ENCODE results near the gene NLGN1. TPM values are rescaled to one million over a fixed set of nuclear protein-coding genes. Genes with fewer than 3 reads are reported as not detected.

The NLGN1 gene
- total and polyA plus RNA-seq, 9 of the 15 experiments (the other 6 are each of a cell fraction or from before 2014, with no cell fraction given): under 0.01 to 0.01 TPM; not detected in 7

DNA sequence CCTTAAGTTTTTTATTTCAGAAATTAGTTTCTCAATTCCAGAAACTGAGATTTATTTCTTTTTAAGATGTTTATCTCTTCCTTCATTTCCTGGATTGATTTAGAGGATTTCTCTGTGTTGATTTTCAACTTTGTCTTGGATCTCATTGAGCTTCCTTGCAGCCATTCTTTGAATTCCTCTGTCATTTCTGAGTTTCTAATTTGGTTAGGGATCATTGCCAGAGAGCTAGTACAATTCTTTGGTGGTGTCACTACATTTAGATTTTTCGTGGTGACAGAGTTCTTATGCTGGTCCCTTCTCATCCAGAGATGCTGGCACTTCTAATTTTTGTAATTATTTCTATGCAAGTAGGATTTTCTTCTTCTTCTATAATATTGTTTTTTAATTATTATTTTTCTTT, 770.5 kb downstream of the NLGN1 start:
- DNase-seq (ENCODE audit: extremely low read depth in 1 of 4, low spot score in 3 of 4) (no peak), ATAC-seq (no peak), FAIRE-seq (no peak)
- H3K9me1 ChIP-seq (ENCODE audit: control insufficient read depth, insufficient read depth, low read length): no peaks in the 10 kb centered on the region
- H3K4me3 ChIP-seq: no peak overlapping the region
- H2AFZ ChIP-seq (ENCODE audit: low read depth, low read length): no peak overlapping the region
- no peak overlapping the region for H3K4me2 ChIP-seq (ENCODE audit: insufficient read depth, low read length)
- H3K27me3 ChIP-seq (ENCODE audit: control insufficient read depth in 2 of 2, insufficient read depth in 2 of 2, low read length in 2 of 2): no peaks in the 10 kb centered on the region
- intact Hi-C loops (cut with micrococcal nuclease): no loop called here
- H3K4me1 ChIP-seq (replicated peaks in 1 of 2; ENCODE audit: control insufficient read depth in 2 of 2, insufficient read depth in 2 of 2, low read length in 2 of 2): no peaks in the 10 kb centered on the region
- BruUV-seq (replicated peaks): no TSS peak
- no peak overlapping the region for H3K9ac ChIP-seq (ENCODE audit: insufficient read depth in 1 of 2, low read depth in 2 of 2, low read length in 2 of 2)
- ChIA-PET POLR2A (no interaction called here), CTCF (ENCODE audit: low intra/inter-chr PET ratio) (no interaction called here)
- no peaks in the 10 kb centered on the region for H4K20me1 ChIP-seq (replicated peaks; ENCODE audit: control insufficient read depth, insufficient read depth, low read length)
- no peaks in the 10 kb centered on the region for H3K9me3 ChIP-seq (replicated peaks; ENCODE audit: control insufficient read depth, insufficient read depth, low read depth, low read length)
- in situ Hi-C loops (cut with MboI): no loop called here
- no peak overlapping the region for H3K27ac ChIP-seq (ENCODE audit: extremely low read depth, low read depth, low read length)
- WGBS (ENCODE audit: insufficient coverage, low coverage, missing lambda C conversion rate): 0% methylated on average over 1 of the region's 1 CpG
- no peaks in the 10 kb centered on the region for H3K36me3 ChIP-seq (ENCODE audit: control insufficient read depth, insufficient read depth, low read length)
- no peaks in the 10 kb centered on the region for H3K79me2 ChIP-seq (ENCODE audit: control insufficient read depth, insufficient read depth, low read length)
- TF ChIP-seq LARP7 (IDR thresholded peaks at IDR 0.05): no peak
- no peak for TF ChIP-seq RAD21 (CRISPR knock-in tag; conservative IDR thresholded peaks at IDR 0.05 in 1 of 2, IDR thresholded peaks at IDR 0.05 in 1 of 2)
- no peak for TF ChIP-seq ILF3 (IDR thresholded peaks at IDR 0.05; ENCODE audit: borderline replicate concordance)
- no peak for TF ChIP-seq ERF (CRISPR knock-in tag; IDR thresholded peaks at IDR 0.05)
- no peak for TF ChIP-seq HINFP (tag; conservative IDR thresholded peaks at IDR 0.05; ENCODE audit: low read depth)
- no peak for TF ChIP-seq RHOXF2B (CRISPR knock-in tag; conservative IDR thresholded peaks at IDR 0.05)
- no peak for TF ChIP-seq CREB3 (tag; conservative IDR thresholded peaks at IDR 0.05; ENCODE audit: low read depth)
- no peak for TF ChIP-seq GATAD2A (IDR thresholded peaks at IDR 0.05)
- no peak for TF ChIP-seq SAFB2 (IDR thresholded peaks at IDR 0.05; ENCODE audit: borderline replicate concordance, low read depth, low read length, severe bottlenecking)
- TF ChIP-seq TAF1 (IDR thresholded peaks at IDR 0.05; ENCODE audit: control insufficient read depth, extremely low read depth, insufficient read depth, low read length, severe bottlenecking): no peak
- TF ChIP-seq, protein P1, sequence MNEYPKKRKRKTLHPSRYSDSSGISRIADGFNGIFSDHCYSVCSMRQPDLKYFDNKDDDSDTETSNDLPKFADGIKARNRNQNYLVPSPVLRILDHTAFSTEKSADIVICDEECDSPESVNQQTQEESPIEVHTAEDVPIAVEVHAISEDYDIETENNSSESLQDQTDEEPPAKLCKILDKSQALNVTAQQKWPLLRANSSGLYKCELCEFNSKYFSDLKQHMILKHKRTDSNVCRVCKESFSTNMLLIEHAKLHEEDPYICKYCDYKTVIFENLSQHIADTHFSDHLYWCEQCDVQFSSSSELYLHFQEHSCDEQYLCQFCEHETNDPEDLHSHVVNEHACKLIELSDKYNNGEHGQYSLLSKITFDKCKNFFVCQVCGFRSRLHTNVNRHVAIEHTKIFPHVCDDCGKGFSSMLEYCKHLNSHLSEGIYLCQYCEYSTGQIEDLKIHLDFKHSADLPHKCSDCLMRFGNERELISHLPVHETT (CRISPR knock-in tag; conservative IDR thresholded peaks at IDR 0.05 in 1 of 2, IDR thresholded peaks at IDR 0.05 in 1 of 2): no peak
- TF ChIP-seq, protein P2, sequence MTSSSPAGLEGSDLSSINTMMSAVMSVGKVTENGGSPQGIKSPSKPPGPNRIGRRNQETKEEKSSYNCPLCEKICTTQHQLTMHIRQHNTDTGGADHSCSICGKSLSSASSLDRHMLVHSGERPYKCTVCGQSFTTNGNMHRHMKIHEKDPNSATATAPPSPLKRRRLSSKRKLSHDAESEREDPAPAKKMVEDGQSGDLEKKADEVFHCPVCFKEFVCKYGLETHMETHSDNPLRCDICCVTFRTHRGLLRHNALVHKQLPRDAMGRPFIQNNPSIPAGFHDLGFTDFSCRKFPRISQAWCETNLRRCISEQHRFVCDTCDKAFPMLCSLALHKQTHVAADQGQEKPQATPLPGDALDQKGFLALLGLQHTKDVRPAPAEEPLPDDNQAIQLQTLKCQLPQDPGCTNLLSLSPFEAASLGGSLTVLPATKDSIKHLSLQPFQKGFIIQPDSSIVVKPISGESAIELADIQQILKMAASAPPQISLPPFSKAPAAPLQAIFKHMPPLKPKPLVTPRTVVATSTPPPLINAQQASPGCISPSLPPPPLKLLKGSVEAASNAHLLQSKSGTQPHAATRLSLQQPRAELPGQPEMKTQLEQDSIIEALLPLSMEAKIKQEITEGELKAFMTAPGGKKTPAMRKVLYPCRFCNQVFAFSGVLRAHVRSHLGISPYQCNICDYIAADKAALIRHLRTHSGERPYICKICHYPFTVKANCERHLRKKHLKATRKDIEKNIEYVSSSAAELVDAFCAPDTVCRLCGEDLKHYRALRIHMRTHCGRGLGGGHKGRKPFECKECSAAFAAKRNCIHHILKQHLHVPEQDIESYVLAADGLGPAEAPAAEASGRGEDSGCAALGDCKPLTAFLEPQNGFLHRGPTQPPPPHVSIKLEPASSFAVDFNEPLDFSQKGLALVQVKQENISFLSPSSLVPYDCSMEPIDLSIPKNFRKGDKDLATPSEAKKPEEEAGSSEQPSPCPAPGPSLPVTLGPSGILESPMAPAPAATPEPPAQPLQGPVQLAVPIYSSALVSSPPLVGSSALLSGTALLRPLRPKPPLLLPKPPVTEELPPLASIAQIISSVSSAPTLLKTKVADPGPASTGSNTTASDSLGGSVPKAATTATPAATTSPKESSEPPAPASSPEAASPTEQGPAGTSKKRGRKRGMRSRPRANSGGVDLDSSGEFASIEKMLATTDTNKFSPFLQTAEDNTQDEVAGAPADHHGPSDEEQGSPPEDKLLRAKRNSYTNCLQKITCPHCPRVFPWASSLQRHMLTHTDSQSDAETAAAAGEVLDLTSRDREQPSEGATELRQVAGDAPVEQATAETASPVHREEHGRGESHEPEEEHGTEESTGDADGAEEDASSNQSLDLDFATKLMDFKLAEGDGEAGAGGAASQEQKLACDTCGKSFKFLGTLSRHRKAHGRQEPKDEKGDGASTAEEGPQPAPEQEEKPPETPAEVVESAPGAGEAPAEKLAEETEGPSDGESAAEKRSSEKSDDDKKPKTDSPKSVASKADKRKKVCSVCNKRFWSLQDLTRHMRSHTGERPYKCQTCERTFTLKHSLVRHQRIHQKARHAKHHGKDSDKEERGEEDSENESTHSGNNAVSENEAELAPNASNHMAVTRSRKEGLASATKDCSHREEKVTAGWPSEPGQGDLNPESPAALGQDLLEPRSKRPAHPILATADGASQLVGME (CRISPR knock-in tag; IDR thresholded peaks at IDR 0.05): no peak
- no peak for TF ChIP-seq ZNF165 (CRISPR knock-in tag; IDR thresholded peaks at IDR 0.05; ENCODE audit: borderline replicate concordance)
